HG02642 (cell line): ENCODE results near the gene SSBP1.
"Not testable (repeated sequence)": the region's sequence is repeated elsewhere in the genome, so short reads cannot be mapped to it uniquely, and the experiment has no call there.

Experiments used
- ATAC-seq: cut with Tn5 transposase; IDR thresholded peaks from one replicate; pipeline ENCODE4 v1.9.1; 2021; ENCODE audit warnings: mild to moderate bottlenecking; ENCODE audit not compliant: unreplicated experiment, poor library complexity

SSBP1 gene

GRCh38 chr7:141752634-141753033 is 14.5 kb downstream of the SSBP1 start:
- no peak for ATAC-seq

DNA sequence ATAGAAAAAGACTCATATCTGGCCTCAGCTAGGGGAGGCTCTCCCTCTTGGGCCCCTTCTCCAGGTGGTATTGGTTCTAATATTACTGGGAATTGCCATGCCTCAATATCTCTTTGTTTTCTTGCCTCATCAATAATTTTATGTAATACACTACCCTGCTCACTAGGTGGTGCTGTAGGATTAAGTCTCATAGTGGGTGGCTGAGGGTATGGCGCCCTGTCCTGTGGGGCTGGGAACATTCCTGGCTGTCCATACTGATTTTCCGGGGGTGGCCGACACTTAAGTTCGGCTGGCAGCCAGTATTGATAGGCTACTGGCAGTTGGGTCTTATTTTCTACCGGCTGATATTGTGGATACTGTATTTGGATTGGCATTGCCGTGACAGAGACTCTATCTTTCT is 16.8 kb downstream of the SSBP1 start:
- ATAC-seq = no peak

GRCh38 chr7:141763797-141764196 is 25.6 kb downstream of the SSBP1 start, which contains the start of gene TAS2R3:
TAS2R3 (plus strand) TSS chr7:141764097; CDS start chr7:141764159, 62 bp downstream.
- ATAC-seq = no peak

DNA sequence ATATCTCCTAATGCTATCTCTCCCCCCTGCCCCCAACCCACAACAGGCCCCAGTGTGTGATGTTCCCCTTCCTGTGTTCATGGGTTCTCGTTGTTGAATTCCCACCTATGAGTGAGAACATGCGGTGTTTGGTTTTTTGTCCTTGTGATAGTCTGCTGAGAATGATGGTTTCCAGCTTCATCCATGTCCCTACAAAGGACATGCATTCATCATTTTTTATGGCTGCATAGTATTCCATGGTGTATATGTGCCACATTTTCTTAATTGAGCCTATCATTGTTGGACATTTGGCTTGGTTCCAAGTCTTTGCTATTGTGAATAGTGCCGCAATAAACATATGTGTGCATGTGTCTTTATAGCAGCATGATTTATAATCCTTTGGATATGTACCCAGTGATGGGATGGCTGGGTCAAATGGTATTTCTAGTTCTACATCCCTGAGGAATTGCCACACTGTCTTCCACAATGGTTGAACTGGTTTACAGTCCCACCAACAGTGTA is 32.0 kb downstream of the SSBP1 start:
- not testable (repeated sequence) for ATAC-seq

DNA sequence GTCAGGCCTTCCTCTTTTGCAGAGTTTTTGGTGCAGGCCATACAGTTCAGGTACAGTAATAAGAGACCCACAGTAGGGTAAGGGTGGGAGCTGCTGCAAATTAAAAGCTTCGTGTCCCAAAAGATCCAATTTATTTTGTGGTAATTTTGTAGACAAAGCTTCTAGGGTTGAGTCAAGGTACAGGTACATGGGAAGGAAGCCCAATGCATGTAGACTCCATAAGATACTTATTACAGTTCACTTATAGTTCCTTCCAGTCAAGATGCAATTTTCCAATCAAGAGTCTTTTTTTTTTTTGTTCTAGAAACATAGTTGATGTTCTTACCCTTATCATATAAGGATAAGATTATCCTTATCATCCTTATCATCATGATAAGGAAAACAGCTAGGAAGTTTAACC is 38.2 kb downstream of the SSBP1 start, which contains the start of gene TAS2R4:
Gene TAS2R4, plus strand, starts transcription at position 301 of the 400 bp plus-strand sequence. CDS start 1,815 bp downstream, outside the sequence.
- no peak for ATAC-seq

DNA sequence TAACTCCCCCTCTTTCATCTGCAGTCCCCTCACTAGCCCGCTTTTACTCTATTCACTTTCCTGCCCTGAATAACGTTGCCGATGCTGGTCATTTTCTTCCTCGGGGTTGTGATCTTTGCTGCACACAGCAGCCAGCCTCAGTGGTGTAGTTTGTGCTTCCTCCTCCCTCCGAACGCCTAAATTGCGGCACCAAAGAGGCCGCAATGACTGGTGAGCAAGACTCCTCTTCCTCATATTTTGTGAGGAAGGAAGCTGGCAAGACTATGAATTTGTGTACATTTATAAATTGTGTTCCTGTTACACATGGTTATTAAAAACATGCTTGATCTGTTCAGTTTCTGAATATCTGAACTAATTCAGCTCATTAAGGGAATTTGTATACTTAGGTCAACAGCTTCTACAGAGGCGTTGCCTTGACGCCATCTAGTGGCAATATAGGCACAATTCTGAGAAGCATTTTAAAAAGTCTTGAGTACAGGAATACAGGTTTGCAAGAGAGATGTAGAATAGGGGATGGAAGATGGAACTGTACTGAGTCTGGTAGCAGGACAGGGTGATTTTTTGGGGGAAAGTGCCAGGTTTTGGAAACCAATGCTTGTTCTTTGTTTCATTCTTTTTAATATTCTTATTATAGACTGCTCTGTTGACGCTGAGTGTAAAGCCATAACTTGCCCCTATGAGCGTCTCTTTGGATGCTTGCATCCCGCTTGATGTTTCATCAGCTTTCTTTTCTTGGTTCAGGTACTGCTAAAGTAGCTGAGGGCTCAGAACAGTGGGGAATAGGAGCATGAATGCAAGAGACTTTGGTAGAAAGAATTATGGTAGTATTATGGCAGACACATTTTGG is 47.8 kb downstream of the SSBP1 start:
- no peak for ATAC-seq

- no peak for ATAC-seq
Measured at GRCh38 chr7:141788296-141788695, 50.1 kb downstream of the SSBP1 start.

GRCh38 chr7:141789917-141790316 is 51.8 kb downstream of the SSBP1 start, which contains the start of gene TAS2R5:
TAS2R5 (plus strand) TSS chr7:141790217; CDS start chr7:141790362, 145 bp downstream.
- ATAC-seq = no peak

DNA sequence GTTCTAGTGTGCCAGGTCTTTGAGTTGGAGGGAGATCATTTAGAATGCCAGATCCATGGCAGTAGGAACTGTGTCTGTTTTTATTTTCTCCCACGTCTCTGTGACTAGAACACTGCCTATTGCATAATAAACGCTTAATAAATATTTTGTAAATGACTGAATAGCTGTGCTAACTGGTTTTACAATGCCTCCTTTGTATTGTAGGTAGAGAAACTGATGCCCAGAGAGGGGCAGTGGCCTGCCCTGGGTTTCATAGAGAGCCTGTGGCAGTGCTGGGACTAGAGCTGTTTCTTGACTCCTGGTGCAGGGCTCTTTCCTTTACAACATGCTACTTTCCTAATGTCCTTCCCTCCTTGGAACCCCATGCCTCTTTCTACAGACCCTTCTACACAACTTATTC is 54.4 kb downstream of the SSBP1 start:
- ATAC-seq = no peak
